G401.6 (cell line): Measurements from ENCODE around the gene PLEKHA1.
A peak's percentile ranks its signal among the peaks of the same experiment; 100 is the strongest.

ENCODE experiments used
- FAIRE-seq: peaks from 2 replicates; lab custom pipeline; 2012; peaks lifted over from hg19 to GRCh38; lab: Jason Lieb, UNC

Gene PLEKHA1

DNA sequence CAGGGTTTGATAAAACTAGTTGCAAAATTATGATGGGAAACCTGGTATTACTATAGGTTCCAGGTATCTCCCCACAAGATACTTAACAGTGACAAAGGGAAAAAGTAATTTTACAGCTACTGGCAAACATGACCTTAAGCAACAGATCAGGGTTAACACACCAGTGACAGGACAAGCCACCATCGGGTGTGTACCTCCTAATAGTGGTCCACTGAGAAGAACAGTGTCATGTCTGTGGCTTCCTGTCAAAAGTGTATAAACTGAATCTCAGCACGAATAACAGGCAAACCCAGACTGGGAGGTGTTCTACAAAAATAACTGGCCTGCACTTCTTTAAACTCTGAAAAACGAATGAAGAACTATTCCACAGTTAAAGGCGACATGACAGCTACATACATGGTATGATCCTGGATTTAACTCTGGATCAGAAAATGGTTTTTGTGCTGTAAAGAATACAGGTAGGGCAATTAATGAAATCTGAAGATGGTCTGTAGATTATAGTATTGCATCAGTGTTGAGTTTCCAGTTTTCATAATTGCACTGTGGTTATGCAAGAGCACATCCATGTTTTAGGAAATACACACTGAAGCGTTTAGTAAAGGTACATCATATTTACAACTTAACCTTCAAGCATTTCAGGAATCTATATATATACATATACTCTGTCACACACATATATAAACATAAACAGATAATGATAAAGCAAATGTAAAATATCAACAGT is 47.9 kb downstream of the PLEKHA1 start:
- FAIRE-seq: no peak

DNA sequence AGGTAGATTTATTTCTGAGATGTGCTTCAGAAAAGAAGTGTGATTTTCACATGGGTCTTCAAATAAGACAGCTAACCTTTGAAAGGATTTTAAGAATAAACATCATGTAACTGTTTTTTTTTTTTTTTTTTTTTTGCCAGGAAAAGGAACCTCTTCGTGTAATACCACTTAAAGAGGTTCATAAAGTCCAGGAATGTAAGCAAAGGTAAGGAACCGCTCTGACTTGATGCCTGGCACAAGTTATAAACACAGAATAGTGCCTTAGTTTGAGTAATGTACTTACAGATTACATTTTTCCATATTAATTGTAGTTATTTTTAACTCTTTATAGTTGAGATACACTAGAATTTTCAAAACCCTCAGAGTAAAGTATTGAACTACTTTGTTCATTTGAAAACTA is 49.6 kb downstream of the PLEKHA1 start:
- no peak for FAIRE-seq

DNA sequence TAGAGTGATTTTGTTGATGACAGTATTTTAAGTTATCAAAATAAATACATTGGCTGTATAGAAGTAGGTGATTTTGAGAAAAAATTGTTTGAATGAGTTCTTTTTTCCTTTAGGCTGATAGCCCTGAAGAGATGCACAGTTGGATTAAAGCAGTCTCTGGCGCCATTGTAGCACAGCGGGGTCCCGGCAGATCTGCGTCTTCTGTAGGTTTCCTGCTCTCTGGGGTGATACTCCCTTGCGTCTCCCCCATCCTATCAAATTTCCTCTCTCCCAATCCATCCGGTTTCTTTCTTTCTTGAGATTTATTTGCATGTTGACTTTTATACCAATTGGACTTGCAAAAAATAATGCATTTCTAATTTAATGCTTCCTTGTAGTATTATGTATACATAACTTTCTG is 52.3 kb downstream of the PLEKHA1 start:
- no peak for FAIRE-seq

DNA sequence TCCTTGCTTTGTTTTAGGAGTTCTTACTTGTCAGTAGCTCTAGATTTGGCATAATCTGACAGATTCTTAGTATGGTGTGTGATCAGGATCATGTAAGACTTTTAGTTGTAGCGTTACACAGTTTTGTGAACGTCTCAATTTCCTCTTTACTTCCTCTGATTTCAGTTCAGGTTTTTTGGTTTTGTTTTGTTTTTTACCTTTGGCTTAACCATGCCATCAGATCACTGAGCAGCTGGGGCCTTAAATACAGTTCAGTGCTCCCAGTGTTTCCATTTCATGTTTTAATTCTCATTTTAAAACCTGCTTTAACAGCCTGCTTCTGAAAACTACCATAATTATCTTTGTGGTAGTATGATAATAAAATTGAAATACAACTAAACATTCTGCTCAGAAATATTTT is 52.8 kb downstream of the PLEKHA1 start:
- no peak for FAIRE-seq

DNA sequence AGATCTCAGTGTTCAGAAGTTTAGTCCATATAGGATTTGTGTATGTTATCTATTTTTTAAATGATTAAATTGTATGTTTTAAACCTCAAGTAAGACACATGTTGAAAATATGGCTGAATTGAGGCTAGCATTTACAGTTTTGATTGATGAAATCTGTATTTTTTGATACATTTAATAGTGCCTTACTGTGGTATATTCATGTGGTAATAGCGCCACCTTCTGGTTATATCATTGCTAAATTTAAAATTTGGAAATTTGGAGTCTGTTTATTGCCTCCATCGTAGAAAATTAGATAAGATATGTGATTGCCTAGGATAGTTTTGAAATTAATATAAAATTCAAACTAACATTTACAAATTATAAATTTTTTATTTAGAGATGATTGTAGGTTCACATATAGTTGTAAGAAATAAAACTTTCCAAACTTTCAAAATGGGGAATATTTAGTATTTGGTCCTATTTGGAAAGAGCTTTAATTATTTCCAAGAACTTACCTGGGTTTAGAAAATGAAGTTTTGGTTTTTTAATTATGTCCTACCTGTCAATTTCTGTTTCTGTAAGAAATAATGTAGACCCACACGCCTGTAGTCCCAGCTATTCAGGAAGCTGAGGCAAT is 60.8 kb downstream of the PLEKHA1 start:
- peak; percentile 97 for FAIRE-seq

DNA sequence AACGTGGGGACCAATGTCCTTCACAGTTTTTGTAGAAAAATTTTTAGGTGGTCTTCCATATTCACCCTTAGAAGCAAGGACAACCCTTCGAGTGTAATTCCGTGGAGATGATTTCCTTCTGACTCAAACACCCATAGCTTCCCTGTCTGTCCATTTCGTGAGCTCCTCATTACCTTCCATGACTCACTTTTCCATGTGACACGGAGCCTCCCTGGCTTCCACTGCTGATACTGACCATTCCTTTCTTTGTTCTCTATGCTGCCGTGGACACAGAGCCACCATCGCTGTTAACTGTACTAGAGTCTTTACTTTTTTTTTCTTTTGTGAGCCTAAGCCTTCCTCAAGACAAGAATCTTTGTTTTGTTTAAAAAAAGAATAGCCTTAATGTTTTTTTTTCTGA is 67.5 kb downstream of the PLEKHA1 start:
- FAIRE-seq: no peak

DNA sequence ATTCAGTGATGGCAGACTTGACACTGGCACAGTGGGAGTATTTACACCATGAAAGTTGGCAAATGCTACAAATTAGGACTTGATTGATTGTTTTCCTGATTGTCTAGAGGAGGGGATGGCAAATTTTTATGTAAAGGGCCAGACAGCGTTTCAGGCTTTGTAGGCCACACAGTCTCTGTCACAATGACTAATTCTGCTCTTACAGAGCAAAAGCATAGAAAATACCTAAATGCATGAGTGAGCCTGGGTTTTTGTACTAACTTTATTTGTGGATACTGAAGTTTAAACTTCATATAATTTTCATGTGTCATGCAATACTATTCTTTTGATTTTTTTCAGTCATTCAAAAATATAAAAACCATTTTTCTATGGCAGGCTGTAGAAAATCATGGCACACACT is 71.0 kb downstream of the PLEKHA1 start:
- FAIRE-seq: no peak

DNA sequence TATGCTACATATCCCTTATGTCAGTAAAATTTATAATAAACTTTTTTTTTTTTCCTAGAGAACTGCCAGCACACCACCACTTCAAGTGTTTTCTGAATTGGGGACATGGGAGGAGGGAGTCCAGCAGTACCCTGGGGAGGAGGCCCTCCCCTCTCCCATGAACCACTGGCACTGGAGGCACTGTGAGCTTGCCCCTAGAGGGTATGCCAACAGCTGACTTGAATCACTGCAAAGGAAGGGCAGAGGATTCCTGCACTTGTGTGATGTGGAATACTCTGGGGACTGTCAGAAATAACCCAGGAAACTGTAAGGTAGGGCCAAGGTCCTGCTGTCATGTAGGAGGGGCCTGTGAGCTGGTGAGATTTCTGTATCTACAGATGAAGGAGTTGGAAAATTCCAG is 71.4 kb downstream of the PLEKHA1 start:
- no peak for FAIRE-seq

DNA sequence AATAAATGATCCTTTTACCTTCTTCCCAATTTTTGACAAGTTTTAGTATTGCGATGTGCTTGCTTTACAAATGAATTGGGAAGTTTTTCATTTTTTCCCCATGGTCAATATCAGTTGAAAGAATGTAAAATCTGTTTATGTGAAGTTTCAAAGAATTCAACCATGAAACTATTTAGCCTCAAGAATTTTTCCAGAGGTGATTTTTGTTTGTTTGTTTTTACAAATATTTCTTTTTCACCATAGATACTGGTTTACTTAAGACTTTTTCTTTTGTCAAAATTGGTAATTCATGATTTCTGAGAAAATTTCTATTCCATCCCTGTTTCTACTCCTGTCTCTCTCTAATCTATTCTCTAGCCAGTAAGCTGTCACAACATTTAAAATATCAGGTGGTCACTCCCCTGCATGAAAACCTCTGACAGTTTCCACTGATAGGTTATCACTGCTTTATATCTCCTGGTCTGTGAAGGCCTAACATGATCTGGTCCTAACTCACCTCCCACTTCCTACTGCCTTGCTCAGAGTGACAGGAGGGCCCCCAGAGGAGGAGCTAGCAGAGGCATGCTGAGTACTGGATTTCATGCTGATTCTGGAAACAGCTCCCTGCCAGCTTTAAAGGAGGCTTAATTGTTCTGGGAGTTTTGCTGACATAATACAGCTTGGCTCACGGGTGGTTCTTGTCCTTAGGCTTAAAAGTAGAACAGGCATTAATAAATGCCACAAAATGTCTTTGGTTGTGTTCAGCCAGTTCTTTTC is 72.3 kb downstream of the PLEKHA1 start:
- no peak for FAIRE-seq

DNA sequence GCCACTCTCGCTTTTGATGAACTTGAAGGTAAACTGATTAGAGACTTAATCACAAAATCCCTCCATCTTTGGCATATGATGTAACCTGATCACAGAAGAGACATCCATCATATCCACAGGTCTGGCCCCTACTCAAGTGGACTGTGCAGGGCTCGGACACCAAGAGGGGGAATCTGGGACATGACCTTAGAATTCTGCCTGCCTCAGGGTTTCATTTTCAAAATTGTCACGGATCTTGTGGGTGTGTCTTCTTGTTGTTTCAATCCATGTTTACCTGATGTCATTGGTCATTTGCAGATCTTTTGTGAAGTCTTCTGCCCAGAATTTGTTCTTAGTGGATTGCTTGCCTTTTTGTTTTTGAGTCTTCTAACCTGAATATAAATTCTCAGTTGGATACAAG is 74.1 kb downstream of the PLEKHA1 start:
- FAIRE-seq: no peak

DNA sequence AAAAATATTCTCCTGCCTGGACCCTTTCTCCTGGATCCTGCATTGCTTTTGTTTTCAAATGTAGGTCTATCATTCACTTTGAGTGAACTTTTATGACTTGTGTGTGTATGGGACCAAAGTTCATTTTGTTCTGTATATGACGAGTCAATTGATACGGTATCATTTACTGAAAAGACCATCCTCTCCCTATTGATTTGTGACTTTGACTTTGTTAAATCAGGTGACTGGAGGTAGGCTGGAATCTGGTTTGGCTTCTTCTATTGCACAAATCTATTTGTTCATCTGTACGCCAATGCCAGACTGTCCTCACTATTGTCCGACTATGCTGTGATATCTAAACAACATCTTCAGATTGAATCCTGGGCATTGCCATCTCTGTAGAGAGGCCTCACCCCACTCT is 74.6 kb downstream of the PLEKHA1 start:
- no peak for FAIRE-seq

DNA sequence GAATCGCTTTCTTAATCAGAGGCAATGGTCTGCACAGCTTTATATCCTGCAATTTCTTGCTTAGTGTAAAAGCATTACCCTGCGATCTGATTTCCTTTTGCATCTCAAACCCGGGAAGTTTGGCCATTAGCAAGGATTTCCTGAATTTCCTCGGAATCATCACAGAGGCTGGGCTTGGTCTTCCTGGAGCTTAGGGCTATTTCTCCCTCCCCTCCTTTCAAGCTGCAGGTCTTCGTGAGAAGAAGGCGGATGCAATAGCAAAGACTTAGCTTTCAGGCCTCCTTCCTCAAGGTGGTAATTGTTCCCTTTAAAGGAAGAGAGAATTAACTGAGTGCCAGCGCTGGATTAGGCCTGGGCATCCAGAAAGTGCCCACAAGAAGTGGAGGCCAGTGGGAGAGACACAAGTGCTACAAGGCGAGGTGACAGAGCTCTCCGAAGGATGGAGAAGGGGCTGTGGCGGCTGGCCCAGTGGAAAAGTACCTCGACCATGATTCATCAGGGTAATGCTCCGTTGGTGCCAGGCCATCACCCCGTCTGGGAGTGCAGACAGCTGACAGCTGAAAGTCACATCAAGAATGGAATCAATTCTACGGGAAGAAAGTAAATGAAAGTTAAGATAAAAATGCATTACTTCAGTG is 76.0 kb downstream of the PLEKHA1 start:
- no peak for FAIRE-seq

DNA sequence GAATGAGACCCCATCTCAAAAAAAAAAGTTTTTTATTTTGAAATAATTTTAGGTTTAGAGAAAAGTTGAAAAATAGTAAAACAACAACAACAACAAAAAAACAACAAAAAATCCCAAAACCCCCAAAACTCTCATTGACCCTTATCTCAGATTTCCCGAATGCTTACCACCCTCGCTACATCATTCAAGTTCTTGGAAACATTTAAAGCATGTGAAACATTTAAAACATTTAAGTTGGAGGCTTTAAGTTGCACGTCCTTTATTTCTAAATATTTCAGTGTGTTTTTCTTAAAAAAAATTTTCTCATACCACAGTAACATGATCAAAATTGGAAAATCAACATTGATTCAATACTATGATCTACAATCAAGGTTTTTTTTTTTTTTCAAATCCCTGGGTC is 79.6 kb downstream of the PLEKHA1 start:
- no peak for FAIRE-seq

DNA sequence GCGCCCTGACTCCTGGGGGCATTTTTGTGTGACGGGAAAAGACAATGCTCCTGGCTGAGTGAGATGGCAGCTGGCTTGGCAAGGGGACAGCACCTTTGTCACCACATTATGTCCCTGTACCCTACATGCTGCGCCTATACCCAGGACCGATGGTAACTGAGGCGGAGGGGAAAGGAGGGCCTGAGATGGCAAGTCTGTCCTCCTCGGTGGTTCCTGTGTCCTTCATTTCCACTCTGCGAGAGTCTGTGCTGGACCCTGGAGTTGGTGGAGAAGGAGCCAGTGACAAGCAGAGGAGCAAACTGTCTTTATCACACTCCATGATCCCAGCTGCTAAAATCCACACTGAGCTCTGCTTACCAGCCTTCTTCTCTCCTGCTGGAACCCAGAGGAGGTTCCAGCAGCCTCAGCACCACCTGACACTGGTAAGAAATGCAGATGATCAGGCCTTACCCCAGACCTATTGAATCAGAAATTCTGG is 80.1 kb downstream of the PLEKHA1 start, which contains the start of gene ARMS2:
ARMS2 (plus strand) TSS at position 51 of the 478 bp plus-strand sequence; CDS start at position 126, 75 bp downstream.
- FAIRE-seq: no peak

DNA sequence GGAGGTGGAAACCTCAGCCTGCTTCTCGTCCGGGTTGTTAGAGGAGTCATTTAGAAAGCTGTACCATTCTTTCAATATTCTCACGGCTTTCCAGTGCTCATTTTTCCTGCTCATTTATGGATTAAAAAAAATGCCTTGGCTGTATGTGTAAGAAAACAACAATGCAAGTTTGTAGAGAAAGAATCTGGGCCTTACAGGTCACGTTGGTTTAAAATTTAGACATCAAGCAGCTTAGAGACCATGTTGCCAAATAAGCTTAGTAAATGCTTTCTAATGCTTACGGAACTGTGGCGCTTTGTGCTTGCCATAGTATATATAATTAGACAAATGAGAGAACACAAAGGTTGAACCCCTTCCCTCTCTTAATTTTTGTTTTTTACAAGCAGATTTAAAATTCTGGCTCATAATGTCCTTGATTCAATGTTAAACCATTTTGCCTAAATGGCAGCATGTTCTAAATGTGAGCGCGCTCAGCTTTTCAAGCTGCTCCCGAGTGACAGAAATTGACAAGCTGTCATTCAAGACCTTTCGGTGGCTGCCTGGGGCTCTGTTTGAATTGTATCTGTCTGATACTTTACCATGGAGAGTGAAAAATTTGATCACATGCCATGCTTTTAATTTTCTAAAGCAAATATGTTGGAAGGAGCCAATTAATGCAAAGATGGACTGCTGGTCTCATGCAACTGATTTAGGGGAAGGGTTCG is 81.0 kb downstream of the PLEKHA1 start:
- no peak for FAIRE-seq

DNA sequence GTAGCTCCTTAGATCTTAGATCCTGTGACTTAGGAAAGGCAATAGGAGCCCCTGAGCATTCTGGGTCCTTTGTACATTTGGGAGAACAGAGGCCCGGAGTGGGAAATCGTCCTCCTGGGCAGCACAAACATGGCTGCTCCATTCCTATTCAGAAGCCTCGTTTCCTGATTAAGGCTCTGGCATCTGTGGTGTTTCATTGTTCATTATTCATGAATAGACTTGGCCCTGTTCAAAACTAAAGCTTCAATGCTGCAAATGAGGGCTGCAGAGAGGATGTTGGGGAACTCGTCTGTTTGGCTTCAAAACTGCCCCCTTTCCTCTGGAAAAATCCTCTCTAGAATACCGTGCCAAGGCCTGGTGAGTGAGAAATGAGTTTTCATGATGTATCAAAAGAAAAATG is 83.4 kb downstream of the PLEKHA1 start:
- no peak for FAIRE-seq

DNA sequence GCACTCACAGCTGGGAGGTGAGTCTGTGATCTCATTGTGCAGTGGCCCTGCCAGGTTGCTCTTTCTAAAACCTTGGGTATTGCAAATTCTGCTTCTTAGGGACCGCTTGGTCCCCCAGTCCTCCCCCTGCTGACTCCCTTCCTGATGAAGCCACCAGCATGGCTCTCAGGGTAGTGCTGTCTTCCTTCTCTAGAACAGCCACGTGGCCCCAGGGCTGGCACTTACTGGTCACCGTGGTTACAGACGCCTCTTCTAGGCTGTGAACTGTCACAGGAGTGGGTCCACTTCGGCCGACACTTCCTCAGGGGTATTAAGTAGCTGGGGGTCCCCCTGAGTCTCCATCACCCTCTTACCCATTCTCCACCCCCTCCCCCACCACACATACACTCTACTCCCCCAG is 84.2 kb downstream of the PLEKHA1 start:
- FAIRE-seq: no peak

DNA sequence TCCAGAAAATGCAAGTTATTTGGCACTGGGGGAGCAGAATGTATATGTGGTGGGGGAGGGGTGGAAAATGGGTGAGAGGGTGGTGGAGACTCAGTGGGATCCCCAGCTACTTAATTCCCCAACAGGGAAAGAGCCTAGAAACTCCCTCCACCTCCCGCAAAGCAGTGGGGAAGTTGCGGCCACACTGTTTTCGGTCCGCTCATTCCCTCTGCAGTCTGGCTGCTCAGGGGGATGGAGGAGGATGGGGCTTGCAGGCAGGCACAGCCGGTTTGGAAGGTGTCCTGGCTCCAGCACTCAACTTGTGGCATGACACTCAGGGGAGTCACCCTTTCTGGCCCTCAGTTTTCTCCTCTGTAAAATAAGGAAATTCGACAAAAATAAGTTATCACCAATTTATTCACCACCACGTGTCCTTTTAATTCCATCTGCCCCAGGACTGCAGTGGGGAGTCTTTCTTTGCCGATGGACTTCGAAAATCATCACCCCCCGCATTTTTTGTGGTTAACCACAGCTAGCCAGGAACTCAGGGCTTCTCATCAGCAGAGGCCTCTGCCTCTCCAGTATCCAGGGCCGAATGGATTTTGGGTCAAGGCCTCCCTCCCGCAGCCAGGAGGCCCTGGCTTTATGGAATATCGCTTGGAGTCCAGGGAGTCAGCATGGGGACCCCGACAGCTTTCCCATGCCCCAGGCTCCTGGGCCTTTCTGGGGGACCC is 85.2 kb downstream of the PLEKHA1 start:
- no peak for FAIRE-seq

DNA sequence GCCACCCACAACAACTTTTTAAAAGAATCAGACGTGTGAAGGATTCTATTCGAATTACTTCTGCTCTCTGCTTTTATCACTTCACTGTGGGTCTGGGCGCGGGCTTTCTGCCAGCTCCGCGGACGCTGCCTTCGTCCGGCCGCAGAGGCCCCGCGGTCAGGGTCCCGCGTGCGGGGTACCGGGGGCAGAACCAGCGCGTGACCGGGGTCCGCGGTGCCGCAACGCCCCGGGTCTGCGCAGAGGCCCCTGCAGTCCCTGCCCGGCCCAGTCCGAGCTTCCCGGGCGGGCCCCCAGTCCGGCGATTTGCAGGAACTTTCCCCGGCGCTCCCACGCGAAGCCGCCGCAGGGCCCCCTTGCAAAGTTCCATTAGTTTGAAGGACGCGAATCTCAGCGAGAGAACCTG is 86.4 kb downstream of the PLEKHA1 start:
- FAIRE-seq: no peak

DNA sequence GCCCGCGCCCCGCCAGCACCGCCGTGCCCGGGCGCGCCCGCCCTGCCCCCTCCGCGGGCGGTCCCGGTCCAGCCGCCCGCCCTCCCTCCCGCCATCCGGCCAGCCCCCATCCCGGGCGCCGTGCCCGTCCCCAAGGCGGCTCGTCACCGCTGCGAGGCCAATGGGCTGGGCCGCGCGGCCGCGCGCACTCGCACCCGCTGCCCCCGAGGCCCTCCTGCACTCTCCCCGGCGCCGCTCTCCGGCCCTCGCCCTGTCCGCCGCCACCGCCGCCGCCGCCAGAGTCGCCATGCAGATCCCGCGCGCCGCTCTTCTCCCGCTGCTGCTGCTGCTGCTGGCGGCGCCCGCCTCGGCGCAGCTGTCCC is 86.8 kb downstream of the PLEKHA1 start, which contains the start of gene HTRA1:
HTRA1 (plus strand) TSS at position 187 of the 362 bp plus-strand sequence; CDS start at position 287, 100 bp downstream.
- no peak for FAIRE-seq
